Peyer's patch (tissue), 4 donors: ENCODE data around the gene ADGRG1.

Source experiments
- POLR2A ChIP-seq, 2 donors: fragments of 450-650 bp; IDR thresholded peaks; one replicate each; pipeline ENCODE4 v1.5.1; 2017; ENCODE audit warnings: antibody characterized with exemption in 2 of 2, mild to moderate bottlenecking in 2 of 2, moderate library complexity in 2 of 2
- TF ChIP-seq, protein P1 (sequence below), 6 experiments: fragments of 450-650 bp in 4 of 6; fragments of 200-600 bp in 2 of 6; sonication (generic) in 1 of 6; IDR thresholded peaks; one replicate each; pipeline ENCODE4 v1.5.1; 2017 to 2019; ENCODE audit warnings: antibody characterized with exemption in 6 of 6, mild to moderate bottlenecking in 3 of 6, moderate library complexity in 1 of 6

DNA sequence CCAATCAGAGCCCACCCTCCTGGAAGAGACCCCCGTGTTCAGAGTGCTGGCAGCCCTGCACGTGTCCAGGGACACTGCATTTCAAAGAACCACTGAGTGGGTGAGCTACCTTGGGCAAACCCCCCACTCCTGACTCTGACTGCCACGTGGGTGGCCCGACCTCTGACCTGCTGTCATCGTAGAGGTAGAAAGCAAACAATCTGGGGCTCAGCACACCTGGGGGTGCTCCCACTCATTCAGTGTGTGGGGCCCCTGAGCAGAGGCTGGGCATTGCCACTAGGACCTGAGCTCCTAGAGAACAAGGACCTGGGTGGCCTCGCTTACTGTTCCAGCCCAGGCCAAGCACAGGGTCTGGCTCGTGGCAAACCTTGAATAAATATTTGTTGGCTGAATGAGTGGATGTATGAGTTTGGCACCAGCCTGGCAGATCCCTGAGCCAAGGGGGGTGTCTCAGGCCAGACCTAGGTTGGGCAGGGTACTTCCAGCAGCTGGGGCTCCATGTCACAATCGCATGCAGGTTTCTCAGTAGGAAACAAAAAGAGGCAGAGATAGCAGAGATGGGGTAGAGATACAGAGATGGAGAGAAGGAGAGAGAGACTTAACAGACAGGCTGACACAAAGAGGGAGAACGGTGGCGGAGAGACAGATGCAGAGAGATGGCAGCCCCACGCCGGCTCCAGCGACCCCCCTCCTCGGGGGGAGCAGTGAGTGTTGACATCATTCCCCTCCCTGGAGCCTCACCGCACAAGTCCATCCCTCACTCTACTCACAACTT lies 60.7 kb downstream of the ADGRG1 start:
- TF ChIP-seq, protein P1, sequence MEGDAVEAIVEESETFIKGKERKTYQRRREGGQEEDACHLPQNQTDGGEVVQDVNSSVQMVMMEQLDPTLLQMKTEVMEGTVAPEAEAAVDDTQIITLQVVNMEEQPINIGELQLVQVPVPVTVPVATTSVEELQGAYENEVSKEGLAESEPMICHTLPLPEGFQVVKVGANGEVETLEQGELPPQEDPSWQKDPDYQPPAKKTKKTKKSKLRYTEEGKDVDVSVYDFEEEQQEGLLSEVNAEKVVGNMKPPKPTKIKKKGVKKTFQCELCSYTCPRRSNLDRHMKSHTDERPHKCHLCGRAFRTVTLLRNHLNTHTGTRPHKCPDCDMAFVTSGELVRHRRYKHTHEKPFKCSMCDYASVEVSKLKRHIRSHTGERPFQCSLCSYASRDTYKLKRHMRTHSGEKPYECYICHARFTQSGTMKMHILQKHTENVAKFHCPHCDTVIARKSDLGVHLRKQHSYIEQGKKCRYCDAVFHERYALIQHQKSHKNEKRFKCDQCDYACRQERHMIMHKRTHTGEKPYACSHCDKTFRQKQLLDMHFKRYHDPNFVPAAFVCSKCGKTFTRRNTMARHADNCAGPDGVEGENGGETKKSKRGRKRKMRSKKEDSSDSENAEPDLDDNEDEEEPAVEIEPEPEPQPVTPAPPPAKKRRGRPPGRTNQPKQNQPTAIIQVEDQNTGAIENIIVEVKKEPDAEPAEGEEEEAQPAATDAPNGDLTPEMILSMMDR (IDR thresholded peaks at IDR 0.05) = no peak
- no peak for TF ChIP-seq POLR2A (IDR thresholded peaks at IDR 0.05)
